Activated T-helper 1 cell treated with anti-CD3 and anti-CD28 coated beads, Interleukin-12 subunit alpha, Interleukin-12 subunit beta, Interleukin-2, Interleukin-4 antibody, amounts not matched to agents 30 ng/mL and 10 ng/mL and 1 ng/mL, durations not matched to agents 14 hours and 24 hours and 36 hours (primary cell): ENCODE data around the gene AGAP1. TPM values are rescaled to one million over a fixed set of nuclear protein-coding genes. Genes with fewer than 3 reads are reported as not detected.

Experiments used
- DNase-seq: peaks from one replicate; pipeline ENCODE4 v3.0.0; 2021; ENCODE audit warnings: low spot score
- H3K27ac Mint-ChIP-seq: one replicate; pipeline ENCODE4 v1.8.0; 2021; ENCODE audit warnings: mild to moderate bottlenecking, mixed read lengths
- H3K27me3 Mint-ChIP-seq: one replicate; pipeline ENCODE4 v1.8.0; 2022; ENCODE audit warnings: mild to moderate bottlenecking, moderate library complexity, mixed read lengths; ENCODE audit not compliant: insufficient read depth
- H3K36me3 Mint-ChIP-seq: one replicate; pipeline ENCODE4 v1.8.0; 2021; ENCODE audit warnings: low read depth, mixed read lengths
- H3K4me1 Mint-ChIP-seq: one replicate; pipeline ENCODE4 v1.8.0; 2021; ENCODE audit warnings: low read depth, mixed read lengths
- H3K4me3 Mint-ChIP-seq: one replicate; pipeline ENCODE4 v1.8.0; 2021; ENCODE audit warnings: mild to moderate bottlenecking, moderate library complexity, mixed read lengths
- H3K9me3 Mint-ChIP-seq: one replicate; pipeline ENCODE4 v1.8.0; 2021; ENCODE audit warnings: mixed read lengths
- intact Hi-C: fragments of 100-400 bp; cut with micrococcal nuclease; formaldehyde crosslinking; loops from one replicate; pipeline ENCODE4 v1.15.1; 2024
- total RNA-seq: library from RNA; stranded (reverse); gene quantifications from 2 replicates; pipeline ENCODE4 v1.2.3, GENCODE V29; 2022

The AGAP1 gene
- total RNA-seq, 1 donor from 2014 or later = 2.0 TPM

GRCh38 chr2:235934059-235934773 is 440.4 kb downstream of the AGAP1 start:
- Mint-ChIP-seq H3K27me3 (no peaks in the 10 kb centered on the region), H3K4me3 (no peak overlapping the region), H3K4me1 (no peaks in the 10 kb centered on the region), H3K36me3 (no peaks in the 10 kb centered on the region), H3K9me3 (no peaks in the 10 kb centered on the region), H3K27ac (no peak overlapping the region)
- intact Hi-C loops = no loop called here
- no peak for DNase-seq

DNA sequence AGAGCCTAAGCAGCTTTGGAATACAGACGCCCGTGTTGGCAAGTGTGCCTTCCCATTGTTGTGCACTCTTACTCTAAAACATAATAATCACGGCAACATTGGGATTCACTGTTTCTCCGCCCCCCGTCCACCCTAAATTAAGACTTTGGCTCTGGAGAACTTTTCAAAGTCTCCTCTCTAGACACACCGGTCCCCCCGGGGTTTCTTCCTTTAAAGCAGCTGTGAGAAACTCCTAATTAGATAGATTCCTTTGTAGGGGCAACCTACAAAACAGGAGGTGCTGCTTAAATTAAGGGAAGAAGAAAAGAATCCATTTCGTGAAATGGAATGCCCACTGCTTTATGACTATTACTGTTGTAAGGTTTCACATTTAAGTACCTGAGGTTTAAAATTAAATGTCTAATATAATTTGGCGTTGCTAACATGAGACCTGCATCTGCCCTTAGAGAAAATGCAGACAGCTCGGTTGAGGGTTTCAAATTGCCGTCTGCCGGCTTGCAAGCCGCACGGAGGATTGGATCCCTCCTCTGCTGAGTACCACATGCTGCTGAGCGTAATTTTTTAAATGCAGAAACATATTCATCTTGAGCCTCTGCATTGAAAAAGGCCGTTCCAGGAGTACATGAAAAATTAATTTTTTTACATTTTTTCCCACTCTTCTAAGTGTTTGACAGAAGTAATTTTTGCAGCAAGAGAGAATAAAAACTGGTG is 441.1 kb downstream of the AGAP1 start:
- H3K4me3 Mint-ChIP-seq = no peak overlapping the region
- H3K4me1 Mint-ChIP-seq = no peaks in the 10 kb centered on the region
- no peak for DNase-seq
- H3K36me3 Mint-ChIP-seq = no peaks in the 10 kb centered on the region
- intact Hi-C loops = no loop called here
- H3K27ac Mint-ChIP-seq = no peak overlapping the region
- H3K27me3 Mint-ChIP-seq = no peaks in the 10 kb centered on the region
- H3K9me3 Mint-ChIP-seq = no peaks in the 10 kb centered on the region

- Mint-ChIP-seq H3K27me3 (no peaks in the 10 kb centered on the region), H3K4me1 (no peaks in the 10 kb centered on the region), H3K36me3 (no peaks in the 10 kb centered on the region), H3K4me3 (no peak overlapping the region), H3K9me3 (no peaks in the 10 kb centered on the region), H3K27ac (no peak overlapping the region)
- intact Hi-C loops = no loop called here
- no peak for DNase-seq
Measured at GRCh38 chr2:235935773-235936172, 441.9 kb downstream of the AGAP1 start.

GRCh38 chr2:235936493-235936892 is 442.6 kb downstream of the AGAP1 start:
- H3K27me3 Mint-ChIP-seq = no peaks in the 10 kb centered on the region
- no peaks in the 10 kb centered on the region for H3K36me3 Mint-ChIP-seq
- intact Hi-C loops = no loop called here
- no peak overlapping the region for H3K27ac Mint-ChIP-seq
- H3K9me3 Mint-ChIP-seq = no peaks in the 10 kb centered on the region
- H3K4me1 Mint-ChIP-seq = no peaks in the 10 kb centered on the region
- H3K4me3 Mint-ChIP-seq = no peak overlapping the region
- no peak for DNase-seq

- no peaks in the 10 kb centered on the region for H3K36me3 Mint-ChIP-seq
- no peaks in the 10 kb centered on the region for H3K27me3 Mint-ChIP-seq
- intact Hi-C loops = no loop called here
- H3K4me3 Mint-ChIP-seq = no peak overlapping the region
- H3K27ac Mint-ChIP-seq = no peak overlapping the region
- H3K9me3 Mint-ChIP-seq = no peaks in the 10 kb centered on the region
- DNase-seq = no peak
- no peaks in the 10 kb centered on the region for H3K4me1 Mint-ChIP-seq
Measured at GRCh38 chr2:235937087-235937486, 443.2 kb downstream of the AGAP1 start.

- intact Hi-C loops = no loop called here
- H3K27me3 Mint-ChIP-seq = no peaks in the 10 kb centered on the region
Measured at GRCh38 chr2:235937526-235937925, 443.7 kb downstream of the AGAP1 start.

DNA sequence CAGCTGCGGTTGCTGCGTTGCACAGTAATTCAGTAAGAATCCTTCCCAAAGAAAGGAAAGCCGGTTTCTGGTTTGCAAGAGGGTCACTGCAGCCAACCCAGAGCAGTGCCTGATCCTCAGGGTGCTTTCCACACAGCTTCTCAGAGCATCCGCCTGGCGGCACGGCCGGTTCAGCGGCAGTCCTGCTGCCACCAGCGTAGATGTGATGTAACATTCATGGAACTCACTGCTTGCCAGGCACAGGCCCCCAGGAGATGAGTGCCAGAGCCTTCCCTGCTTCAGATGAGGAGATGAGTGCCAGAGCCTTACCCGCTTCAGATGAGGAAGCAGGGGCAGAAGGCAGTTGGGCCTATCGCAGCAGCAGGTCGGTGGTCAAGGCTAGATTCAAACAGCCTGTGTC is 444.1 kb downstream of the AGAP1 start:
- H3K9me3 Mint-ChIP-seq = no peaks in the 10 kb centered on the region
- H3K27ac Mint-ChIP-seq = no peak overlapping the region
- no peak overlapping the region for H3K4me3 Mint-ChIP-seq
- intact Hi-C loops = no loop called here
- no peaks in the 10 kb centered on the region for H3K36me3 Mint-ChIP-seq
- no peak for DNase-seq
- no peaks in the 10 kb centered on the region for H3K4me1 Mint-ChIP-seq
- no peaks in the 10 kb centered on the region for H3K27me3 Mint-ChIP-seq

More at GRCh38 chr2:235937526-235937925, 443.7 kb downstream of the AGAP1 start:
- Mint-ChIP-seq H3K9me3 (no peaks in the 10 kb centered on the region), H3K4me3 (no peak overlapping the region), H3K36me3 (no peaks in the 10 kb centered on the region), H3K4me1 (no peaks in the 10 kb centered on the region), H3K27ac (no peak overlapping the region)
- DNase-seq = no peak

DNA sequence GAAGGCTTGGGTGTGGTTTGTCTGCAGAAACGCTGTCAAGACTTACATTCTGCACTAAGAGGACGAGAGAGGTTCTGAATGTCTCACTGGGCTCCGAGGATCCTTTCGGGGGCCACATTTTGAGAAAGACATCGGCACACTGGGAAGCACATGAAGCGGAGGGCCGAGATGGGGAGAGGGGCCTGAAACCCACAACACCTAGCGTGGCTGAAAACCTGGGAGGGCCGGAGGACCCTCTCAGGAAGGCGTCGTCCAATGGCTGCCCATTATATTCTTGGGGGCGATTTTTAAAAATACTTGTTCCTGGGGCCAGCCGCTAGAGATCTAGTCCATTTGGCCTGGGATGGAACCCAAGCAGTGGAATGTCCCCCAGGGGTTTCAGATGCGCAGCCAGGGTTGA is 444.8 kb downstream of the AGAP1 start:
- Mint-ChIP-seq H3K4me1 (no peaks in the 10 kb centered on the region), H3K4me3 (no peak overlapping the region), H3K27me3 (peaks cover 2% of the 10 kb centered on the region), H3K9me3 (no peaks in the 10 kb centered on the region), H3K36me3 (no peaks in the 10 kb centered on the region), H3K27ac (no peak overlapping the region)
- intact Hi-C loops = no loop called here
- DNase-seq = no peak

DNA sequence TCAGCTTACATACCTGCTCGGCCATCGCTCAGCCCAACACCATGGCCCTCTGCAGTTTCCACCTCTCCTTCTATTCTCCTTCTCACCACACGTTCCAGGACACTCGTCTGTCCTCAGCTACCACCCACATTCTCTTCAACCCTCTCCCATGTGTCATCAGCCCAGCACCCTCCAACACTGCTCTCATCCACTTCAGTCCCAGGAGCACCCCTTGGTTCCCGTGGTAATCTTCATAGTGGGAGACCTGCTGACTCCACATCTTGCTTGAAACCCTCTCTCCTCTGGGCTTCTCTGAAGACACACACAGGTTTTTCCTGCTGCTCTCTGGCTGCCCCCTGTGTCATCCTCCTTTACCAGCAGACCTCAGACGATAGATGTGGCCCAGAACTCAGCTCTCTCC is 445.6 kb downstream of the AGAP1 start:
- Mint-ChIP-seq H3K4me3 (no peak overlapping the region), H3K9me3 (no peaks in the 10 kb centered on the region), H3K27me3 (peaks cover 2% of the 10 kb centered on the region), H3K4me1 (no peaks in the 10 kb centered on the region), H3K36me3 (no peaks in the 10 kb centered on the region), H3K27ac (no peak overlapping the region)
- DNase-seq = no peak
- intact Hi-C loops = no loop called here

DNA sequence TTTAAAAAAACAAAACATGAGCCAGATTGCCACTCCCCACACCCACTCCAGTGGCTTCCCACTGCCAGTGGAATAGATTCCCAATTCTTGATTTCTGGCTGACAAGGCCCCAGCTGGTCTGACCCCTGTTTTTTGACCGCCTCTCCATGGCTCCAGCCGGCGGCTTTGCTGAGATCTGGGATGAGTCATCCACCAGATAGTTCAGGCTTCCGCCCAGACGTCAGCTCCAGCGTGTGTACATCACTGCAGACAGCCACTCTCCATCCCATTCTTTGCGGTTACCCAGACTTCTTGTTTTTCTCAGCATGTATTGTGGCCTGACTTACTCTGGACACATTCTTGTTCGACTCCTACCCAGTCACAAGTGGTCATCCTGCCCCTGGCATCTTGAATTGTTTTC is 446.5 kb downstream of the AGAP1 start:
- Mint-ChIP-seq H3K4me3 (no peak overlapping the region), H3K9me3 (no peaks in the 10 kb centered on the region), H3K27ac (no peak overlapping the region), H3K36me3 (no peaks in the 10 kb centered on the region), H3K27me3 (peaks cover 2% of the 10 kb centered on the region), H3K4me1 (no peaks in the 10 kb centered on the region)
- DNase-seq = no peak
- intact Hi-C loops = no loop called here

DNA sequence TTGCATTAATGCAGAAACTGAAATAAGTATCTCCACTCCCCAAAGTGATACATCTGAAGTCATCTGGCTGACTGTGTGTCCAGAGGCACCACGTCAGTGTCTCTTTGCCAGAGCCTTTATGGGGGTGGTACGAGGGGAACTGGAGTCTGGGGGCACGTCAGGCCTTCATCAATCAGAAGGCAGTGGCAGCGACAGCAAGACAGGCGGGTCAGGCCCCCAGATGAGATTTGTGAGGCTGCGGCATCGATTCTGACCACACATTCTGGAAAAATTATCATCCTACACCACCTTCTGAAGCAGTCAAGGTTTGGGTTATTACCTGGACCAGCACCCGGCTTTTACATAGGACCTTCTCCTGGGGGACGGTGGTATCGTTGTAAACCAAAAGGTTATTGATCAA is 450.7 kb downstream of the AGAP1 start:
- H3K9me3 Mint-ChIP-seq = no peaks in the 10 kb centered on the region
- no peak for DNase-seq
- no peaks in the 10 kb centered on the region for H3K4me1 Mint-ChIP-seq
- no peak overlapping the region for H3K27ac Mint-ChIP-seq
- H3K27me3 Mint-ChIP-seq = peaks cover 8% of the 10 kb centered on the region
- no peak overlapping the region for H3K4me3 Mint-ChIP-seq
- intact Hi-C loops = no loop called here
- H3K36me3 Mint-ChIP-seq = no peaks in the 10 kb centered on the region

DNA sequence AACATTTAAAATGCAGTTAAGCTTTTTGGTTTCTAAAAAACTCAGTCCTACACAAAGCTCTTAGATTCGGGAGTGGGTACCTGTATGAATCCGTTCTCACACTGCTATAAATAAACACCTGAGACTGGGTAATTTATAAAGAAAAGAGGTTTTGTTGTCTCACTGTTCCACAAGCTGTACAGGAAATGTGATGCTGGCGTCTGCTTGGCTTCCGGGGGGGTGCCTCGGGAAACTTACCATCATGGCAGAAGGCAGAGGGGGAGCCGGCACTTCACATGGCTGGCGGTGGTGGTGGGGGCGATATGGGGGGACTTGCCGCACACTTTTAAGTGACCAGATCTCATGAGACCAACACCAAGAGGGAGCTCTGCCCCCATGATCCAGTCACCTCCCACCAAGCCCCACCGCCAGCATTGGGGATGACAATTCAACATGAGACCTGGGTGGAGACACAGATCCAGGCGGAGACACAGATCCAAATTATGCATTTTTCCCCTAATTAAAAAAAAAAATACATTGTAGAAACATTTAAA is 451.8 kb downstream of the AGAP1 start:
- H3K4me1 Mint-ChIP-seq = no peaks in the 10 kb centered on the region
- no peak for DNase-seq
- H3K9me3 Mint-ChIP-seq = no peaks in the 10 kb centered on the region
- peaks cover 15% of the 10 kb centered on the region for H3K27me3 Mint-ChIP-seq
- no peak overlapping the region for H3K4me3 Mint-ChIP-seq
- no peaks in the 10 kb centered on the region for H3K36me3 Mint-ChIP-seq
- intact Hi-C loops = no loop called here
- H3K27ac Mint-ChIP-seq = no peak overlapping the region

GRCh38 chr2:235946590-235946989 is 452.7 kb downstream of the AGAP1 start:
- Mint-ChIP-seq H3K27ac (no peak overlapping the region), H3K27me3 (peaks cover 17% of the 10 kb centered on the region), H3K4me1 (peaks cover 5% of the 10 kb centered on the region), H3K36me3 (no peaks in the 10 kb centered on the region), H3K9me3 (no peaks in the 10 kb centered on the region), H3K4me3 (no peak overlapping the region)
- DNase-seq = no peak
- intact Hi-C loops = no loop called here
